Measurements from ENCODE around the gene METTL4. TPM values are rescaled to one million over a fixed set of nuclear protein-coding genes. Genes with fewer than 3 reads are reported as not detected.

METTL4 gene
- polyA plus RNA-seq, 1 donor from 2014 or later = 12.7 TPM

- H2AFZ ChIP-seq (ENCODE audit: low read depth, low read length) = no peak overlapping the region
- TF ChIP-seq TAF1 (IDR thresholded peaks at IDR 0.05; ENCODE audit: low read depth) (no peak), RAD21 (conservative IDR thresholded peaks at IDR 0.05) (no peak), EP300 (conservative IDR thresholded peaks at IDR 0.05; ENCODE audit: poor library complexity, severe bottlenecking) (no peak), POLR2AphosphoS5 (IDR thresholded peaks at IDR 0.05) (no peak), EZH2 (IDR thresholded peaks at IDR 0.05; ENCODE audit: borderline replicate concordance, insufficient read depth, low read length, poor library complexity, severe bottlenecking) (no peak), SMC3 (conservative IDR thresholded peaks at IDR 0.05; ENCODE audit: poor library complexity) (no peak), MXI1 (conservative IDR thresholded peaks at IDR 0.05; ENCODE audit: poor library complexity, severe bottlenecking) (no peak)
- TF ChIP-seq, protein P1, sequence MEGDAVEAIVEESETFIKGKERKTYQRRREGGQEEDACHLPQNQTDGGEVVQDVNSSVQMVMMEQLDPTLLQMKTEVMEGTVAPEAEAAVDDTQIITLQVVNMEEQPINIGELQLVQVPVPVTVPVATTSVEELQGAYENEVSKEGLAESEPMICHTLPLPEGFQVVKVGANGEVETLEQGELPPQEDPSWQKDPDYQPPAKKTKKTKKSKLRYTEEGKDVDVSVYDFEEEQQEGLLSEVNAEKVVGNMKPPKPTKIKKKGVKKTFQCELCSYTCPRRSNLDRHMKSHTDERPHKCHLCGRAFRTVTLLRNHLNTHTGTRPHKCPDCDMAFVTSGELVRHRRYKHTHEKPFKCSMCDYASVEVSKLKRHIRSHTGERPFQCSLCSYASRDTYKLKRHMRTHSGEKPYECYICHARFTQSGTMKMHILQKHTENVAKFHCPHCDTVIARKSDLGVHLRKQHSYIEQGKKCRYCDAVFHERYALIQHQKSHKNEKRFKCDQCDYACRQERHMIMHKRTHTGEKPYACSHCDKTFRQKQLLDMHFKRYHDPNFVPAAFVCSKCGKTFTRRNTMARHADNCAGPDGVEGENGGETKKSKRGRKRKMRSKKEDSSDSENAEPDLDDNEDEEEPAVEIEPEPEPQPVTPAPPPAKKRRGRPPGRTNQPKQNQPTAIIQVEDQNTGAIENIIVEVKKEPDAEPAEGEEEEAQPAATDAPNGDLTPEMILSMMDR (IDR thresholded peaks at IDR 0.05; ENCODE audit: poor library complexity, severe bottlenecking) = no peak
- no peaks in the 10 kb centered on the region for H4K20me1 ChIP-seq (ENCODE audit: insufficient read depth)
- no peak overlapping the region for H3K9ac ChIP-seq (ENCODE audit: low read length)
- H3F3A ChIP-seq (ENCODE audit: insufficient read depth, low read length, poor library complexity, severe bottlenecking) = no peaks in the 10 kb centered on the region
- no peak overlapping the region for H3K4me2 ChIP-seq (ENCODE audit: low read length)
- no peaks in the 10 kb centered on the region for H3K9me3 ChIP-seq (ENCODE audit: low read length)
- H3K27me3 ChIP-seq (ENCODE audit: insufficient read depth, low read depth, low read length) = no peaks in the 10 kb centered on the region
- no peak overlapping the region for H3K27ac ChIP-seq (ENCODE audit: low read length)
- H3K36me3 ChIP-seq (ENCODE audit: insufficient read depth, low read length) = no peaks in the 10 kb centered on the region
- H3K9me2 ChIP-seq (ENCODE audit: insufficient read depth, low read length) = no peaks in the 10 kb centered on the region
- no peak overlapping the region for H3K4me3 ChIP-seq (ENCODE audit: low read length)
- H3K79me2 ChIP-seq (replicated peaks; ENCODE audit: insufficient read depth, low read length) = no peaks in the 10 kb centered on the region
These were observed 75.9 kb downstream of the METTL4 start for GRCh38 chr18:2495381-2495780.

DNA sequence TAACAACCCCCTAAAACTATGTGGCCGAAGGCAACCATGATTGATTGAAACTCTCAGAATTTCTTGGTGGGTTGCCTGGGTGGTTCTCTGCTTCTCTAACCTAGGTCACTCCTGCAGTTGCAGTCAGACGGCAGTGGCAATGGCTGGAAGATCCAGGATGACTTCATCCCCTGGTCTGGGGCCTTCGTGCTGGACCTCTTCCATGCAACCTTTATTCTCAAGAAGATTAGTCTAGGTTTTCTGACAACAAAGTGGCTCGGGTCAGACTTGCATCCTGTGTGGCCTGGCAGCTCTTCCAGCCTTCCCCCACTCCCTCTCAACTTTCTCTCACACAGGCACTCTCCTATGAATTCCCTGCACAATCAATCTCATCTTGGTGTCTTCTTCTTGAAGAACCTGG lies 76.4 kb downstream of the METTL4 start:
- Histone ChIP-seq H3K27ac (ENCODE audit: low read length) (no peak overlapping the region), H3K4me2 (ENCODE audit: low read length) (no peak overlapping the region), H4K20me1 (ENCODE audit: insufficient read depth) (no peaks in the 10 kb centered on the region), H3K36me3 (ENCODE audit: insufficient read depth, low read length) (no peaks in the 10 kb centered on the region), H3K9me3 (ENCODE audit: low read length) (no peaks in the 10 kb centered on the region), H2AFZ (ENCODE audit: low read depth, low read length) (no peak overlapping the region), H3K9ac (ENCODE audit: low read length) (no peak overlapping the region), H3K9me2 (ENCODE audit: insufficient read depth, low read length) (no peaks in the 10 kb centered on the region), H3K4me3 (ENCODE audit: low read length) (no peak overlapping the region), H3K27me3 (ENCODE audit: insufficient read depth, low read depth, low read length) (no peaks in the 10 kb centered on the region), H3F3A (ENCODE audit: insufficient read depth, low read length, poor library complexity, severe bottlenecking) (no peaks in the 10 kb centered on the region), H3K79me2 (replicated peaks; ENCODE audit: insufficient read depth, low read length) (no peaks in the 10 kb centered on the region)
- TF ChIP-seq RAD21 (conservative IDR thresholded peaks at IDR 0.05) (no peak), SMC3 (conservative IDR thresholded peaks at IDR 0.05; ENCODE audit: poor library complexity) (no peak), EZH2 (IDR thresholded peaks at IDR 0.05; ENCODE audit: borderline replicate concordance, insufficient read depth, low read length, poor library complexity, severe bottlenecking) (no peak), MXI1 (conservative IDR thresholded peaks at IDR 0.05; ENCODE audit: poor library complexity, severe bottlenecking) (no peak), POLR2AphosphoS5 (IDR thresholded peaks at IDR 0.05) (no peak), REST (IDR thresholded peaks at IDR 0.05; ENCODE audit: borderline replicate concordance) (no peak)
- TF ChIP-seq, protein P1 (IDR thresholded peaks at IDR 0.05; ENCODE audit: poor library complexity, severe bottlenecking) = no peak

Small RNA genes within 50 kb of the gene (small RNA-seq; reads per million reads assigned to genes)
- gene RF00019 = 0 to 1.2 (median 0) reads per million in 3 experiments
- gene RF01233 = 0 reads per million in 3 experiments

Other genes starting within 250 kb of the METTL4 start
- 1.7 and 1.9 TPM in 2 replicates for gene NDC80, start 52 bp upstream of the METTL4 start, polyA plus RNA-seq
- 48.8 and 49.4 TPM in 2 replicates for gene SMCHD1, start 84.2 kb upstream of the METTL4 start, polyA plus RNA-seq

All from neural cell (in vitro differentiated cells).